ENCODE data around the gene HBA2. TPM values are rescaled to one million over a fixed set of nuclear protein-coding genes. Genes with fewer than 3 reads are reported as not detected.

The HBA2 gene
- total RNA-seq, 1 donor from 2014 or later, result not detected

GRCh38 chr16:212999-213398, 40.3 kb downstream of the HBA2 start:
- Histone ChIP-seq H3K79me2 (ENCODE audit: low read depth) (peaks cover 99% of the 10 kb centered on the region), H3K36me3 (peaks cover 21% of the 10 kb centered on the region)
- no peak overlapping the region for H3K27ac Mint-ChIP-seq

DNA sequence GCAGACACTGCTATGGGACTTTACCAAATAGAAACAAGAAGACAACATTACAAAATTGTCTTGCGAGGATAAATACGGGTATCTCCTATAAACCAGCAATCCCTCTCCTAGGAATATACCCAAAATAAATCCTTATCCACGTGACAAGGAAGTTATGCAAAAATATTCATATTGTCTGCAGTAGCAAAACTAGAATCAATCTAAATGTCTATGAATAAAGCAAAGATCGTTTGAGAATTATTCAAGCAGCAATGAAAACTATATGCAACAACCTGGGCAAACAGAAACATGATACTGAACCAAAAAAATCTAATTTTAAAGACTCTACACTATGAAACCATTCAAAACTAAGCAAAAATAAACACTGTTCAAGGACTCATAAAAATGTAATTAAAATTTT, 47.3 kb downstream of the HBA2 start:
- Histone ChIP-seq H3K9ac (no peak overlapping the region), H3K4me3 (no peak overlapping the region), H3K27me3 (no peaks in the 10 kb centered on the region), H4K20me1 (ENCODE audit: low read depth) (peaks cover 96% of the 10 kb centered on the region), H3K4me1 (no peaks in the 10 kb centered on the region), H3K4me2 (no peak overlapping the region), H3K9me3 (ENCODE audit: low read depth) (no peaks in the 10 kb centered on the region), H2AFZ (replicated peaks) (no peak overlapping the region), H3K27ac (no peak overlapping the region), H3K36me3 (peaks cover 9% of the 10 kb centered on the region), H3F3A (ENCODE audit: low read depth) (peaks cover 8% of the 10 kb centered on the region), H3K79me2 (ENCODE audit: low read depth) (peaks cover 100% of the 10 kb centered on the region)
- no peak overlapping the region for H3K4me3 Mint-ChIP-seq
- DNase-seq (ENCODE audit: low spot score), result no peak
- no peaks in the 10 kb centered on the region for H3K9me3 Mint-ChIP-seq
- no peak overlapping the region for H3K27ac Mint-ChIP-seq
- H3K4me1 Mint-ChIP-seq, result no peaks in the 10 kb centered on the region
- TF ChIP-seq EZH2phosphoT487 (IDR thresholded peaks at IDR 0.05) (no peak), EZH2 (IDR thresholded peaks at IDR 0.05) (no peak), CTCF (IDR thresholded peaks at IDR 0.05) (no peak)
- peaks cover 25% of the 10 kb centered on the region for H3K36me3 Mint-ChIP-seq
- H3K27me3 Mint-ChIP-seq (ENCODE audit: insufficient read depth, low read depth), result no peaks in the 10 kb centered on the region

More at GRCh38 chr16:212999-213398, 40.3 kb downstream of the HBA2 start:
- H3K27me3 Mint-ChIP-seq (ENCODE audit: insufficient read depth, low read depth), result no peaks in the 10 kb centered on the region
- Histone ChIP-seq H3K4me2 (no peak overlapping the region), H3F3A (ENCODE audit: low read depth) (peaks cover 9% of the 10 kb centered on the region), H3K4me1 (no peaks in the 10 kb centered on the region), H3K9ac (no peak overlapping the region), H3K4me3 (no peak overlapping the region), H3K27ac (no peak overlapping the region), H3K9me3 (ENCODE audit: low read depth) (no peaks in the 10 kb centered on the region), H4K20me1 (ENCODE audit: low read depth) (peaks cover 95% of the 10 kb centered on the region), H3K27me3 (no peaks in the 10 kb centered on the region), H2AFZ (replicated peaks) (no peak overlapping the region)
- DNase-seq (ENCODE audit: low spot score), result no peak
- H3K36me3 Mint-ChIP-seq, result peaks cover 27% of the 10 kb centered on the region
- no peak for TF ChIP-seq EZH2phosphoT487 (IDR thresholded peaks at IDR 0.05)
- TF ChIP-seq CTCF (IDR thresholded peaks at IDR 0.05), result no peak
- no peak for TF ChIP-seq EZH2 (IDR thresholded peaks at IDR 0.05)
- no peak overlapping the region for H3K4me3 Mint-ChIP-seq
- H3K4me1 Mint-ChIP-seq, result no peaks in the 10 kb centered on the region
- H3K9me3 Mint-ChIP-seq, result no peaks in the 10 kb centered on the region

Small RNA genes within 50 kb of the gene (small RNA-seq; reads per million reads assigned to genes)
- not detected for gene RF00019

Other genes starting within 250 kb of the HBA2 start
- 9.2 and 11.0 TPM in 2 replicates for gene POLR3K, start 119.3 kb upstream of the HBA2 start, total RNA-seq (ENCODE audit: low replicate concordance)
- gene SNRNP25, start 119.0 kb upstream of the HBA2 start, total RNA-seq (ENCODE audit: low replicate concordance), result 43.6 and 49.8 TPM in 2 replicates
- gene RHBDF1, start 100.2 kb upstream of the HBA2 start, total RNA-seq (ENCODE audit: low replicate concordance), result 11.0 and 24.4 TPM in 2 replicates
- 21.2 and 63.4 TPM in 2 replicates for gene MPG, start 94.7 kb upstream of the HBA2 start, total RNA-seq (ENCODE audit: low replicate concordance)
- gene NPRL3, start 34.2 kb upstream of the HBA2 start, total RNA-seq (ENCODE audit: low replicate concordance), result 7.6 and 14.8 TPM in 2 replicates
- not detected in 2 replicates for gene HBZ, start 20.2 kb upstream of the HBA2 start, total RNA-seq (ENCODE audit: low replicate concordance)
- not detected in 2 replicates for gene HBM, start 6.9 kb upstream of the HBA2 start, total RNA-seq (ENCODE audit: low replicate concordance)
- not detected in 2 replicates for gene HBA1, start 3.8 kb downstream of the HBA2 start, total RNA-seq (ENCODE audit: low replicate concordance)
- gene HBQ1, start 7.6 kb downstream of the HBA2 start, total RNA-seq (ENCODE audit: low replicate concordance), result 3.8 TPM in 1 of 2 replicates, not detected in the other
- 198 and 231 TPM in 2 replicates for gene LUC7L, start 56.6 kb downstream of the HBA2 start, total RNA-seq (ENCODE audit: low replicate concordance)
- gene FAM234A, start 61.9 kb downstream of the HBA2 start, total RNA-seq (ENCODE audit: low replicate concordance), result 115 and 159 TPM in 2 replicates
- gene RGS11, start 103.1 kb downstream of the HBA2 start, total RNA-seq (ENCODE audit: low replicate concordance), result 0.52 and 0.96 TPM in 2 replicates
- 0.84 TPM in 1 of 2 replicates, not detected in the other for gene ARHGDIG, start 107.7 kb downstream of the HBA2 start, total RNA-seq (ENCODE audit: low replicate concordance)
- gene PDIA2, start 110.3 kb downstream of the HBA2 start, total RNA-seq (ENCODE audit: low replicate concordance), result 0.53 TPM in 1 of 2 replicates, not detected in the other
- gene AXIN1, start 179.8 kb downstream of the HBA2 start, total RNA-seq (ENCODE audit: low replicate concordance), result 19.6 and 35.4 TPM in 2 replicates
- 82.2 and 138 TPM in 2 replicates for gene MRPL28, start 197.7 kb downstream of the HBA2 start, total RNA-seq (ENCODE audit: low replicate concordance)
- gene PGAP6, start 209.1 kb downstream of the HBA2 start, total RNA-seq (ENCODE audit: low replicate concordance), result 16.7 and 49.5 TPM in 2 replicates
- 93.3 and 236 TPM in 2 replicates for gene NME4, start 224.3 kb downstream of the HBA2 start, total RNA-seq (ENCODE audit: low replicate concordance)
- 7.1 and 24.3 TPM in 2 replicates for gene DECR2, start 229.0 kb downstream of the HBA2 start, total RNA-seq (ENCODE audit: low replicate concordance)

Measured in neural progenitor cell (in vitro differentiated cells).